IMR-90 (cell line): ENCODE data around the gene CCNA2. TPM values are rescaled to one million over a fixed set of nuclear protein-coding genes. Genes with fewer than 3 reads are reported as not detected.

Experiments used
- ATAC-seq: fragments of 200-7000 bp; cut with Tn5 transposase; 2 replicates; pipeline ENCODE4 v1.9.1; 2020; ENCODE audit warnings: low read depth, mild to moderate bottlenecking, moderate library complexity
- BruUV-seq: library from RNA; stranded (reverse); fragments of 400-500 nt; replicated peaks from 2 replicates; lab custom pipeline; 2021; lab: Mats Ljungman, UMichigan
- CTCF ChIA-PET: fragments of 300-600 bp; formaldehyde crosslinking; extraction: SDS; loops from one replicate; lab custom pipeline; 2021; ENCODE audit warnings: antibody characterized with exemption; lab: Yijun Ruan, JAX
- POLR2A ChIA-PET: fragments of 300-600 bp; sonication (Branson Sonifier 250); formaldehyde crosslinking; loops from one replicate; lab custom pipeline; 2022; ENCODE audit warnings: antibody characterized with exemption; ENCODE audit not compliant: unreplicated experiment; lab: Charles Lee
- DNase-seq: peaks from one replicate; pipeline ENCODE4 v3.0.0; 2013
- H2AFZ ChIP-seq: replicated peaks from 2 replicates; pipeline ENCODE3; 2013; ENCODE audit warnings: low read length, mild to moderate bottlenecking; ENCODE audit not compliant: poor library complexity
- H2AK5ac ChIP-seq: 2 replicates; pipeline ENCODE4 v1.6.1; 2013; ENCODE audit warnings: low read depth, low read length, inconsistent platforms
- H2AK9ac ChIP-seq: replicated peaks from 2 replicates; pipeline ENCODE3; 2013; ENCODE audit warnings: mild to moderate bottlenecking, low read depth, low read length, moderate library complexity; ENCODE audit not compliant: poor library complexity
- H2BK120ac ChIP-seq: 2 replicates; pipeline ENCODE4 v1.6.1; 2013; ENCODE audit warnings: low read depth, low read length, inconsistent platforms
- H2BK15ac ChIP-seq: 3 replicates; pipeline ENCODE4 v1.6.1; 2013; ENCODE audit warnings: low read depth, low read length, inconsistent platforms
- H2BK20ac ChIP-seq: 2 replicates; pipeline ENCODE4 v1.6.1; 2013; ENCODE audit warnings: low read depth, mild to moderate bottlenecking, inconsistent platforms, low read length, moderate library complexity
- H2BK5ac ChIP-seq: 2 replicates; pipeline ENCODE4 v1.6.1; 2013; ENCODE audit warnings: mild to moderate bottlenecking, low read depth, low read length, inconsistent platforms; ENCODE audit not compliant: poor library complexity, severe bottlenecking
- H3K14ac ChIP-seq: replicated peaks from 2 replicates; pipeline ENCODE4 v1.6.1; 2013; ENCODE audit warnings: low read depth, low read length, inconsistent platforms
- H3K18ac ChIP-seq: 2 replicates; pipeline ENCODE4 v1.6.1; 2013; ENCODE audit warnings: low read depth, low read length, control low read depth
- H3K23ac ChIP-seq: 2 replicates; pipeline ENCODE4 v1.6.1; 2013; ENCODE audit warnings: low read depth, low read length, inconsistent platforms
- H3K27ac ChIP-seq: 2 replicates; pipeline ENCODE4 v1.5.1; 2013; ENCODE audit warnings: mild to moderate bottlenecking, control low read depth, low read length; ENCODE audit not compliant: insufficient read depth
- H3K27me3 ChIP-seq: 2 replicates; pipeline ENCODE4 v1.6.1; 2013; ENCODE audit warnings: low read length; ENCODE audit not compliant: control insufficient read depth, insufficient read depth
- H3K36me3 ChIP-seq: 2 replicates; pipeline ENCODE4 v1.6.1; 2013; ENCODE audit warnings: low read length, mixed read lengths; ENCODE audit not compliant: control insufficient read depth, insufficient read depth
- H3K4ac ChIP-seq: 2 replicates; pipeline ENCODE4 v1.6.1; 2013; ENCODE audit warnings: low read depth, low read length, inconsistent platforms
- H3K4me1 ChIP-seq: 2 replicates; pipeline ENCODE4 v1.6.1; 2013; ENCODE audit warnings: low read length, mixed read lengths; ENCODE audit not compliant: control insufficient read depth, insufficient read depth
- H3K4me2 ChIP-seq: 2 replicates; pipeline ENCODE4 v1.6.1; 2013; ENCODE audit warnings: low read depth, mild to moderate bottlenecking, control low read depth, low read length, moderate library complexity
- H3K4me3 ChIP-seq: 2 replicates; pipeline ENCODE4 v1.5.1; 2013; ENCODE audit warnings: low read depth, mild to moderate bottlenecking, control low read depth, low read length, moderate library complexity; ENCODE audit not compliant: insufficient read depth
- H3K56ac ChIP-seq: 2 replicates; pipeline ENCODE4 v1.6.1; 2013; ENCODE audit warnings: low read length, inconsistent platforms; ENCODE audit not compliant: insufficient read depth; ENCODE audit errors: extremely low read depth
- H3K79me1 ChIP-seq, 2 experiments: 2 replicates each; pipeline ENCODE4 v1.6.1; 2013; ENCODE audit warnings: low read length in 2 of 2, inconsistent platforms in 1 of 2, low read depth in 1 of 2
- H3K9ac ChIP-seq: 2 replicates; pipeline ENCODE4 v1.6.1; 2013; ENCODE audit warnings: low read depth, low read length, control low read depth
- H3K9me1 ChIP-seq: 2 replicates; pipeline ENCODE4 v1.6.1; 2013; ENCODE audit warnings: low read length, inconsistent platforms; ENCODE audit not compliant: insufficient read depth
- H3K9me3 ChIP-seq: 2 replicates; pipeline ENCODE4 v1.6.1; 2013; ENCODE audit warnings: low read length; ENCODE audit not compliant: control insufficient read depth, insufficient read depth
- H4K20me1 ChIP-seq: 2 replicates; pipeline ENCODE4 v1.6.1; 2013; ENCODE audit warnings: low read length, inconsistent platforms; ENCODE audit not compliant: insufficient read depth
- H4K5ac ChIP-seq: 2 replicates; pipeline ENCODE4 v1.6.1; 2013; ENCODE audit warnings: mild to moderate bottlenecking, low read depth, low read length, control low read depth
- H4K8ac ChIP-seq, 2 experiments: 2 replicates each; pipeline ENCODE4 v1.6.1; 2013; ENCODE audit warnings: low read depth in 2 of 2, low read length in 2 of 2, control low read depth in 1 of 2, inconsistent platforms in 1 of 2
- H4K91ac ChIP-seq: 2 replicates; pipeline ENCODE4 v1.6.1; 2013; ENCODE audit warnings: low read depth, low read length, inconsistent platforms; ENCODE audit not compliant: insufficient read depth
- MAZ ChIP-seq: IDR thresholded peaks from 2 replicates; pipeline ENCODE4 v1.6.1; 2012; ENCODE audit warnings: low read depth, mild to moderate bottlenecking, low read length, improper control_type of control experiment, moderate library complexity, borderline replicate concordance
- POLR2A ChIP-seq: IDR thresholded peaks from 2 replicates; pipeline ENCODE4 v1.6.1; 2012; ENCODE audit warnings: mild to moderate bottlenecking, low read depth, low read length
- SMC3 ChIP-seq: fragments of 150-350 bp; IDR thresholded peaks from 2 replicates; pipeline ENCODE4 v1.6.1; 2016; ENCODE audit warnings: low read depth, mild to moderate bottlenecking, antibody characterized with exemption, low read length, moderate library complexity
- WGBS, 2 experiments: methylation state at CpG; one replicate each; pipeline versions ENCODE4 v1.1.5 to v1.1.7; 2013; ENCODE audit warnings: missing lambda C conversion rate in 2 of 2; ENCODE audit not compliant: insufficient read length in 1 of 2; ENCODE audit errors: extremely low coverage in 2 of 2; 5-methylcytosine and 5-hydroxymethylcytosine counted together
- dilution Hi-C: fragments of 300-500 bp; cut with HindIII; formaldehyde crosslinking; loops from one replicate; pipeline ENCODE4 v1.14.3; 2018; ENCODE audit warnings: low sequenced_read_pairs; ENCODE audit not compliant: unreplicated experiment
- in situ Hi-C: fragments of 300-500 bp; cut with MboI; formaldehyde crosslinking; loops from 3 replicates; pipeline ENCODE4 v1.14.3; 2019; ENCODE audit warnings: low sequenced_read_pairs, inconsistent platforms, mixed read lengths
- intact Hi-C: fragments of 100-400 bp; cut with micrococcal nuclease; formaldehyde crosslinking; loops from 2 replicates; pipeline ENCODE4 v1.10.0; 2022
- polyA plus RNA-seq, 3 experiments: library from polyadenylated mRNA; depleted of rRNA; stranded (reverse); fragments of >200 nt; gene quantifications; 2 replicates each; pipeline ENCODE4 v1.2.3, GENCODE V29; 2012; ENCODE audit warnings: low replicate concordance in 1 of 3
- total RNA-seq: library from RNA; depleted of rRNA; stranded (reverse); fragments of >200 nt; gene quantifications from 2 replicates; pipeline ENCODE4 v1.2.3, GENCODE V29; 2012

CCNA2 gene
- total and polyA plus RNA-seq, 2 of the 4 experiments (the other 2 are of a cell fraction): 22.8 to 54.3 TPM

DNA sequence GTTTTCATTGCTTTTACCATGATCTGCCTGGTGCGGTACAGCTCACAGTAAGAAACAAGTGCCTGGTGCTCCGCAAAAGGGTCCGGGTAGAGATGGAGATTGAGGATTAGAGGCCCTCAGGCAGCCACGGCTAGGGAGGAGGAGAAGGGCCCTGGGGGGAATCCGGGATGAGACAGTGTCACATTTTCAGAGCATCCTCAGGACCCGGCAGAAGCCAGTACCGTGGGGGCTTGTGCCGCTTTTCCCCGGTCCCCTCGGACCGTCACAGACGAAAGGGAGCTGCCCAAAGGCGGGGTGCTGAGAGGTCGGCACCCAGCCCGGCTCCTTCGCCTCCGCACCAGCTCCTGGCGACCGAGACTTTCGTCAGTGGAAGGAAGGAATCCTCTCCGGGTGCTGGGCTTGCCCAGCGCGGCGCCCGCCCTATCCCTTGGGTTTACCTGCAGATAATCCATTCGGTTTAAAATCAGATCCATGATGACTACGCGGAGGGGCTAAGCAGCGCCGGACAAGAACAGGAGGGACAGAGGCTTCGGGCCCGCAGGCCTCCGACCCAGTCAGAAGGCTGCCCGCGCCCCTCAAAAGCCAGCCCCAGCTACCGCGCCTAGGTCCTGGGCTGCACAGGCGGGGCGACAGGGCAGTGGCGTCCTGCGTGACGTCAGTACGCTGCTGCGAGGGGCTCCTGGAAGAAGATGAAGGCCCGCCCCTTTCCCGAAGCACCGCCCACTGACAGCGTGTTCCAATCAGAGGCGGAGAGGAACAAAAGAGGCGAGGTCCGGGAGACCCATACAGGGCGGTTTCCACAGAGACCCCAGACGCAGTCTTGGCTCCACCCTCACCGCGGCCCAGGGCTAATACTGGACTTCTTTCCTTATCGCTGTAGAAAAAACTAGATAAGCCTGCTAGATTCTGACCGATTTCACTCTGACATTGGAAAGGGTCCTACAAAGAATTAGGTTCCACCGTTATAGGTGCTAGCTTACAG lies 46.4 kb upstream of the CCNA2 start, which contains the start of gene BBS7:
TSS of gene BBS7 (minus strand) at position 634 of the 982 bp plus-strand sequence. CDS start at position 473, 161 bp downstream.
- peak within 1 kb of the TSS; percentile 74 for H3K4ac ChIP-seq
- H3K4me1 ChIP-seq: peaks cover 1% of the 10 kb centered on the region; the same call in 1 of the 2 replicates
- BruUV-seq: no TSS peak
- H3K36me3 ChIP-seq: 0 out of 2 replicates have a peak, but pooled peaks cover 1% of the 10 kb centered on the region
- H2BK15ac ChIP-seq: no peak within 1 kb of the TSS
- H3K9me3 ChIP-seq: no peaks in the 10 kb centered on the region
- TF ChIP-seq SMC3 (no peak), MAZ (peak; percentile 38; the same call in 1 of the 2 replicates), POLR2A (0 out of 2 replicates have a peak, but pooled peaks have one; percentile 54)
- peak within 1 kb of the TSS; percentile 25 for H3K18ac ChIP-seq
- whole genome bisulfite sequencing, 2 experiments: 0% methylated on average over 30 of the region's 58 CpGs; no CpG with 5 or more reads in 1 of the 2 experiments
- peak within 1 kb of the TSS; percentile 91 for H3K23ac ChIP-seq
- H4K91ac ChIP-seq: peak within 1 kb of the TSS; percentile 48
- H3K4me3 ChIP-seq: peak within 1 kb of the TSS; percentile 89
- H3K56ac ChIP-seq: peak within 1 kb of the TSS; percentile 83; the same call in 1 of the 2 replicates
- intact Hi-C loops: no loop called here
- peak within 1 kb of the TSS; percentile 38 to 91; a peak in 3 of 4 replicates for H4K8ac ChIP-seq
- H2BK120ac ChIP-seq: peak within 1 kb of the TSS; percentile 79; the same call in 1 of the 2 replicates
- H2BK20ac ChIP-seq: no peak within 1 kb of the TSS
- H3K27me3 ChIP-seq: no peaks in the 10 kb centered on the region
- peak within 1 kb of the TSS; percentile 66 for H2BK5ac ChIP-seq
- peak within 1 kb of the TSS; percentile 93 for H2AK9ac ChIP-seq
- H3K27ac ChIP-seq: peak within 1 kb of the TSS; percentile 75
- no peaks in the 10 kb centered on the region; the same call in 1 of the 2 replicates for H4K20me1 ChIP-seq
- H2AFZ ChIP-seq: peak within 1 kb of the TSS; percentile 99
- ChIA-PET POLR2A (no interaction called here), CTCF (interaction anchor here (0.6 to 0.9 kb wide), 2 partner anchors 11 to 34 kb away, joined by 3 to 6 read pairs; no protein-coding TSS in a partner anchor)
- peak within 1 kb of the TSS; percentile 32; the same call in 1 of the 2 replicates for H4K5ac ChIP-seq
- H3K14ac ChIP-seq: peak within 1 kb of the TSS; percentile 79
- ATAC-seq (peak; percentile 97), DNase-seq (peak; percentile 95)
- peak within 1 kb of the TSS; percentile 85 for H3K4me2 ChIP-seq
- H2AK5ac ChIP-seq: no peak within 1 kb of the TSS
- in situ Hi-C loops: no loop called here
- H3K79me1 ChIP-seq: peaks cover 0 to 15% of the 10 kb centered on the region in 2 experiments; a peak in 2 of 4 replicates
- H3K9me1 ChIP-seq: no peaks in the 10 kb centered on the region; the same call in 1 of the 2 replicates
- peak within 1 kb of the TSS; percentile 83 for H3K9ac ChIP-seq
- dilution Hi-C loops: no loop called here
